Measurements from ENCODE around the gene FCAR. TPM values are rescaled to one million over a fixed set of nuclear protein-coding genes. Genes with fewer than 3 reads are reported as not detected.
"Not testable (repeated sequence)": the region's sequence is repeated elsewhere in the genome, so short reads cannot be mapped to it uniquely, and the experiment has no call there.

Gene FCAR
- total and polyA plus RNA-seq, 2 donors (not counting 1 experiment from before 2014, with no cell fraction given) = 1.9 TPM; not detected in 1

DNA sequence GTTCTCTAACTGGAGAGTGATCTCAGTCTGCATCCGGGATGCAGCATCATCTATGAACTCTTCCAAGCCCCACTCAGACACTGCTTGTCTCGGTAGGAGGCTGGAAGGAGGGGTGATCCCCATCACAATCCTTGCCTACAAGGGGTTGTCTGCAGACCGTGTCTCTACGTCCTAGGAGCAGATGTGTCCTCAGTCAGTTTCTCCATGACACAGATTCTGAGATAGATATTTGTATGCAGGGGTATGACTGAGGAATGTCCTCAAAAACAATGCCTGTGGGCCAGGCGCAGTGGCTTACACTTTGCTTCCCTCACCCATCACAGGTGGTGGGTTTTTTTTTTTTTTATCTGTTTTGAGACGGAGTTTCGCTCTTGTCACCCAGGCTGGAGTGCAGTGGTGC lies 32.8 kb downstream of the FCAR start:
- intact Hi-C loops (cut with micrococcal nuclease) = no loop called here
- Mint-ChIP-seq H3K4me3 (no peak overlapping the region), H3K27me3 (peaks cover 16% of the 10 kb centered on the region), H3K27ac (no peak overlapping the region), H3K4me1 (no peaks in the 10 kb centered on the region), H3K9me3 (ENCODE audit: insufficient read depth) (no peaks in the 10 kb centered on the region)
- no peak overlapping the region for H2AFZ ChIP-seq (ENCODE audit: insufficient read depth, low read depth, low read length, poor library complexity, severe bottlenecking)
- no peaks in the 10 kb centered on the region for H3K36me3 ChIP-seq (replicated peaks in 1 of 2; ENCODE audit: control extremely low read depth in 1 of 2, control insufficient read depth in 1 of 2, extremely low read depth in 1 of 2, insufficient read depth in 2 of 2, low read length in 1 of 2)
- DNase-seq (no peak), ATAC-seq (ENCODE audit: low read depth) (no peak)
- no peak overlapping the region for H3K9ac ChIP-seq (ENCODE audit: low read length)
- peaks cover 0 to 11% (median 0%) of the 10 kb centered on the region in 3 donors for H3K9me3 ChIP-seq (ENCODE audit: control extremely low read depth in 1 of 3, control insufficient read depth in 2 of 3, insufficient read depth in 1 of 3, low read length in 2 of 3)
- no peak overlapping the region for H3K4me3 ChIP-seq (ENCODE audit: control extremely low read depth in 1 of 5, extremely low read depth in 1 of 5, insufficient read depth in 1 of 5, low read depth in 2 of 5, low read length in 4 of 5)
- POLR2A ChIA-PET = no interaction called here
- TF ChIP-seq, protein P1, sequence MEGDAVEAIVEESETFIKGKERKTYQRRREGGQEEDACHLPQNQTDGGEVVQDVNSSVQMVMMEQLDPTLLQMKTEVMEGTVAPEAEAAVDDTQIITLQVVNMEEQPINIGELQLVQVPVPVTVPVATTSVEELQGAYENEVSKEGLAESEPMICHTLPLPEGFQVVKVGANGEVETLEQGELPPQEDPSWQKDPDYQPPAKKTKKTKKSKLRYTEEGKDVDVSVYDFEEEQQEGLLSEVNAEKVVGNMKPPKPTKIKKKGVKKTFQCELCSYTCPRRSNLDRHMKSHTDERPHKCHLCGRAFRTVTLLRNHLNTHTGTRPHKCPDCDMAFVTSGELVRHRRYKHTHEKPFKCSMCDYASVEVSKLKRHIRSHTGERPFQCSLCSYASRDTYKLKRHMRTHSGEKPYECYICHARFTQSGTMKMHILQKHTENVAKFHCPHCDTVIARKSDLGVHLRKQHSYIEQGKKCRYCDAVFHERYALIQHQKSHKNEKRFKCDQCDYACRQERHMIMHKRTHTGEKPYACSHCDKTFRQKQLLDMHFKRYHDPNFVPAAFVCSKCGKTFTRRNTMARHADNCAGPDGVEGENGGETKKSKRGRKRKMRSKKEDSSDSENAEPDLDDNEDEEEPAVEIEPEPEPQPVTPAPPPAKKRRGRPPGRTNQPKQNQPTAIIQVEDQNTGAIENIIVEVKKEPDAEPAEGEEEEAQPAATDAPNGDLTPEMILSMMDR (IDR thresholded peaks at IDR 0.05) = no peak
- TF ChIP-seq EZH2 (IDR thresholded peaks at IDR 0.05; ENCODE audit: borderline replicate concordance, insufficient read depth, low read depth, low read length, poor library complexity, severe bottlenecking) = no peak
- no peaks in the 10 kb centered on the region for H3K79me2 ChIP-seq (ENCODE audit: control insufficient read depth, insufficient read depth, low read length)
- no peaks in the 10 kb centered on the region for H4K20me1 ChIP-seq (ENCODE audit: control insufficient read depth, insufficient read depth, low read length, poor library complexity, severe bottlenecking)
- H3K4me2 ChIP-seq (replicated peaks; ENCODE audit: low read depth, low read length, poor library complexity, severe bottlenecking) = no peak overlapping the region
- CTCF ChIA-PET = interaction anchor here (0.7 kb wide), 1 partner anchor 637 kb away, joined by 3 read pairs; no protein-coding TSS in a partner anchor
- WGBS (ENCODE audit: insufficient coverage) = no CpG with 5 or more reads among the region's 7 CpGs
- H3K4me1 ChIP-seq (ENCODE audit: control insufficient read depth in 2 of 2, insufficient read depth in 2 of 2, low read length in 2 of 2) = no peaks in the 10 kb centered on the region
- peaks cover 0 to 7% (median 0%) of the 10 kb centered on the region in 4 experiments for H3K27me3 ChIP-seq (replicated peaks in 1 of 4; ENCODE audit: control extremely low read depth in 1 of 4, control insufficient read depth in 3 of 4, insufficient read depth in 4 of 4, low read length in 3 of 4)
- no peak overlapping the region for H3K27ac ChIP-seq (ENCODE audit: low read length in 2 of 2)

DNA sequence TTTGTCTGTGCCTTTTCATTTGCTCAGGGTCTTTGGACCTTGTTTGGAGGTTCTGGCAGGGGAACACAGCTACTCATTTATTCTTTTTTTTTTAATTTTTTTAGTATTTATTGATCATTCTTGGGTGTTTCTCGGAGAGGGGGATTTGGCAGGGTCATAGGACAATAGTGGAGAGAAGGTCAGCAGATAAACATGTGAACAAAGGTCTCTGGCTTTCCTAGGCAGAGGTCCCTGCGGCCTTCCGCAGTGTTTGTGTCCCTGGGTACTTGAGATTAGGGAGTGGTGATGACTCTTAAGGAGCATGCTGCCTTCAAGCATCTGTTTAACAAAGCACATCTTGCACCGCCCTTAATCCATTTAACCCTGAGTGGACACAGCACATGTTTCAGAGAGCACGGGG lies 33.9 kb downstream of the FCAR start:
- H3K4me3 Mint-ChIP-seq; intact Hi-C loops (cut with micrococcal nuclease); CTCF ChIA-PET; H4K20me1 ChIP-seq (ENCODE audit: control insufficient read depth, insufficient read depth, low read length, poor library complexity, severe bottlenecking); H2AFZ ChIP-seq (ENCODE audit: insufficient read depth, low read depth, low read length, poor library complexity, severe bottlenecking); POLR2A ChIA-PET; ATAC-seq (ENCODE audit: low read depth); H3K9me3 Mint-ChIP-seq (ENCODE audit: insufficient read depth); H3K79me2 ChIP-seq (ENCODE audit: control insufficient read depth, insufficient read depth, low read length); H3K4me1 Mint-ChIP-seq; H3K36me3 ChIP-seq (replicated peaks in 1 of 2; ENCODE audit: control extremely low read depth in 1 of 2, control insufficient read depth in 1 of 2, extremely low read depth in 1 of 2, insufficient read depth in 2 of 2, low read length in 1 of 2); H3K4me2 ChIP-seq (replicated peaks; ENCODE audit: low read depth, low read length, poor library complexity, severe bottlenecking); H3K9ac ChIP-seq (ENCODE audit: low read length); DNase-seq; H3K27ac ChIP-seq (ENCODE audit: low read length in 2 of 2); H3K27me3 ChIP-seq (replicated peaks in 1 of 4; ENCODE audit: control extremely low read depth in 1 of 4, control insufficient read depth in 3 of 4, insufficient read depth in 4 of 4, low read length in 3 of 4); H3K4me1 ChIP-seq (ENCODE audit: control insufficient read depth in 2 of 2, insufficient read depth in 2 of 2, low read length in 2 of 2); H3K4me3 ChIP-seq (ENCODE audit: control extremely low read depth in 1 of 5, extremely low read depth in 1 of 5, insufficient read depth in 1 of 5, low read depth in 2 of 5, low read length in 4 of 5); H3K27ac Mint-ChIP-seq: not testable (repeated sequence)
- peaks cover 0 to 11% (median 0%) of the 10 kb centered on the region in 3 donors for H3K9me3 ChIP-seq (ENCODE audit: control extremely low read depth in 1 of 3, control insufficient read depth in 2 of 3, insufficient read depth in 1 of 3, low read length in 2 of 3)
- WGBS (ENCODE audit: insufficient coverage) = no CpG with 5 or more reads among the region's 5 CpGs
- H3K27me3 Mint-ChIP-seq = peaks cover 22% of the 10 kb centered on the region
